K562 (cell line): ENCODE data around the gene HES5. TPM values are rescaled to one million over a fixed set of nuclear protein-coding genes. Genes with fewer than 3 reads are reported as not detected.

Source experiments
- ADNP ChIP-seq: fragments of 200-800 bp; sonication (Bioruptor generic); IDR thresholded peaks from 2 replicates; pipeline ENCODE4 v1.6.1; 2016; ENCODE audit warnings: missing genetic modification characterization, missing compliant biosample characterization
- ARID1B ChIP-seq: fragments of 450-650 bp; IDR thresholded peaks from 2 replicates; pipeline ENCODE4 v1.6.1; 2016; ENCODE audit warnings: antibody characterized with exemption, mild to moderate bottlenecking, inconsistent platforms
- ATF4 ChIP-seq: fragments of 450-650 bp; formaldehyde crosslinking; IDR thresholded peaks from 2 replicates; pipeline ENCODE4 v1.4.0; 2022; ENCODE audit warnings: mild to moderate bottlenecking, moderate library complexity
- BMI1 ChIP-seq: fragments of 150-350 bp; IDR thresholded peaks from 2 replicates; pipeline ENCODE4 v1.6.1; 2014; ENCODE audit warnings: low read length
- CEBPB ChIP-seq: fragments of 450-650 bp; IDR thresholded peaks from 2 replicates; pipeline ENCODE4 v1.6.1; 2016; ENCODE audit warnings: missing genetic modification characterization, missing compliant biosample characterization
- CHD1 ChIP-seq: fragments of 200-600 bp; sonication (generic); IDR thresholded peaks from one replicate; pipeline ENCODE4 v1.6.1; 2012; ENCODE audit warnings: mild to moderate bottlenecking, moderate library complexity, low read length, inconsistent platforms
- ELK1 ChIP-seq: sonication (generic); formaldehyde crosslinking; IDR thresholded peaks from 2 replicates; pipeline ENCODE4 v1.8.1; 2022; ENCODE audit warnings: missing genetic modification reagents
- EZH2 ChIP-seq: IDR thresholded peaks from 2 replicates; pipeline ENCODE4 v1.6.1; 2012; ENCODE audit warnings: low read depth, mild to moderate bottlenecking, inconsistent platforms, low read length, borderline replicate concordance
- FOXA1 ChIP-seq: fragments of 450-650 bp; IDR thresholded peaks from 2 replicates; pipeline ENCODE4 v1.6.1; 2016; ENCODE audit warnings: mild to moderate bottlenecking, borderline replicate concordance
- FOXJ2 ChIP-seq: fragments of 200-800 bp; sonication (Bioruptor generic); IDR thresholded peaks from 2 replicates; pipeline ENCODE4 v1.6.1; 2016; ENCODE audit warnings: missing genetic modification characterization, missing compliant biosample characterization
- FOXM1 ChIP-seq, 2 experiments: fragments of 450-650 bp in 1 of 2; sonication (generic) in 1 of 2; formaldehyde crosslinking in 1 of 2; IDR thresholded peaks; 2 replicates each; pipeline versions ENCODE4 v1.6.1 to v1.9.0; 2017 to 2022; ENCODE audit warnings: low read depth in 2 of 2, mild to moderate bottlenecking in 2 of 2, missing genetic modification reagents in 1 of 2, moderate library complexity in 1 of 2
- GTF2B ChIP-seq: IDR thresholded peaks from 2 replicates; pipeline ENCODE4 v1.6.1; 2011; ENCODE audit not compliant: insufficient read length; ENCODE audit errors: extremely low read depth
- HDAC6 ChIP-seq: IDR thresholded peaks from 2 replicates; pipeline ENCODE4 v1.6.1; 2012; ENCODE audit warnings: low read depth, mild to moderate bottlenecking, control low read depth, inconsistent platforms, low read length, moderate library complexity
- HOXB6 ChIP-seq: fragments of 250-450 bp; sonication (Bioruptor Pico); IDR thresholded peaks from 2 replicates; pipeline ENCODE4 v1.5.1; 2022; ENCODE audit warnings: mild to moderate bottlenecking, borderline replicate concordance
- KDM5B ChIP-seq: fragments of 200-600 bp; sonication (generic); IDR thresholded peaks from 2 replicates; pipeline ENCODE4 v1.6.1; 2012; ENCODE audit warnings: low read depth, mild to moderate bottlenecking, moderate library complexity, low read length, control low read depth, inconsistent platforms; ENCODE audit not compliant: insufficient replicate concordance
- MYNN ChIP-seq, 2 experiments: sonication (generic); formaldehyde crosslinking in 1 of 2; IDR thresholded peaks; 2 replicates each; pipeline versions ENCODE4 v1.5.0 to v1.6.1; 2016 to 2020; ENCODE audit warnings: antibody characterized with exemption in 1 of 2, missing genetic modification reagents in 1 of 2
- NR2C2 ChIP-seq, 2 experiments: fragments of 200-800 bp in 1 of 2; sonication (Bioruptor generic) in 1 of 2; sonication (generic) in 1 of 2; formaldehyde crosslinking in 1 of 2; IDR thresholded peaks; 2 replicates each; pipeline versions ENCODE4 v1.6.1 to v1.8.0; 2016 to 2022; ENCODE audit warnings: mild to moderate bottlenecking in 1 of 2, missing compliant biosample characterization in 1 of 2, missing genetic modification characterization in 1 of 2, missing genetic modification reagents in 1 of 2
- POLR2A ChIP-seq: fragments of 450-650 bp; conservative IDR thresholded peaks from 2 replicates; pipeline ENCODE4 v1.6.1; 2016
- PRDM10 ChIP-seq: fragments of 450-650 bp; IDR thresholded peaks from 2 replicates; pipeline ENCODE4 v1.6.1; 2018; ENCODE audit not compliant: partially characterized antibody
- RCOR1 ChIP-seq, 2 experiments: IDR thresholded peaks; 2 replicates each; pipeline ENCODE4 v1.6.1; 2012; ENCODE audit warnings: low read depth in 2 of 2, low read length in 2 of 2, borderline replicate concordance in 1 of 2, improper control_type of control experiment in 1 of 2
- RFX5 ChIP-seq: IDR thresholded peaks from 2 replicates; pipeline ENCODE4 v1.6.1; 2011; ENCODE audit warnings: low read depth, mild to moderate bottlenecking, improper control_type of control experiment, low read length
- ZNF707 ChIP-seq: fragments of 250-450 bp; sonication (Bioruptor Pico); conservative IDR thresholded peaks from 2 replicates; pipeline ENCODE4 v1.8.0; 2022; ENCODE audit warnings: inconsistent platforms, mild to moderate bottlenecking, moderate library complexity
- polyA plus RNA-seq, 8 experiments: library from polyadenylated mRNA; depleted of rRNA in 4 of 8; stranded (reverse) in 5 of 8; unstranded in 3 of 8; fragments of >200 nt; fragmentation: Nextera tagmentation in 2 of 8; fragmentation: Illumina TruSeq in 1 of 8; extraction: Ambion mirVana in 2 of 8; extraction: Trizol in 1 of 8; gene quantifications; 2 replicates each; pipeline versions ENCODE4 v1.2.1 to v1.2.3, GENCODE V29; 2011 to 2014; ENCODE audit warnings: inconsistent platforms in 1 of 8, missing spikeins in 1 of 8
- total RNA-seq, 7 experiments: library from RNA; depleted of rRNA in 6 of 7; stranded (reverse); fragments of >200 nt in 6 of 7; fragmentation: Illumina TruSeq in 2 of 7; extraction: Trizol in 2 of 7; gene quantifications; 2 replicates each; pipeline versions ENCODE4 v1.2.1 to v1.2.3, GENCODE V29; 2011 to 2021; ENCODE audit warnings: low replicate concordance in 1 of 7

HES5 gene
- total and polyA plus RNA-seq, 9 of the 15 experiments (the other 6 are each of a cell fraction or from before 2014, with no cell fraction given): not detected

- 0 out of 2 replicates have a peak, but pooled peaks have one; percentile 50 for TF ChIP-seq POLR2A
- no peak for TF ChIP-seq ELK1 (CRISPR knock-in tag)
- TF ChIP-seq HDAC6: no peak
- TF ChIP-seq FOXM1 (IDR thresholded peaks at IDR 0.05; ENCODE audit: low read depth): no peak
- no peak for TF ChIP-seq FOXM1 (CRISPR knock-in tag; IDR thresholded peaks at IDR 0.05; ENCODE audit: low read depth)
- TF ChIP-seq FOXA1: no peak
- TF ChIP-seq CEBPB (tag): no peak
- TF ChIP-seq FOXJ2 (tag): no peak
- peak; percentile 83 to 87 for TF ChIP-seq RCOR1 (IDR thresholded peaks at IDR 0.05; ENCODE audit: borderline replicate concordance in 1 of 2, low read depth in 2 of 2, low read length in 2 of 2)
- TF ChIP-seq HOXB6 (CRISPR knock-in tag): no peak
- no peak for TF ChIP-seq GTF2B
- no peak for TF ChIP-seq CHD1
- no peak for TF ChIP-seq BMI1
- no peak for TF ChIP-seq MYNN (IDR thresholded peaks at IDR 0.05)
- no peak for TF ChIP-seq MYNN (CRISPR knock-in tag; IDR thresholded peaks at IDR 0.05)
- TF ChIP-seq RFX5: no peak
- no peak for TF ChIP-seq ATF4
- TF ChIP-seq EZH2: no peak
- 0 out of 2 replicates have a peak, but pooled peaks have one; percentile 29 for TF ChIP-seq NR2C2 (CRISPR knock-in tag; IDR thresholded peaks at IDR 0.05)
- no peak for TF ChIP-seq NR2C2 (tag; IDR thresholded peaks at IDR 0.05)
- TF ChIP-seq KDM5B: no peak
- TF ChIP-seq ADNP (tag): peak; percentile 97
- TF ChIP-seq ZNF707 (CRISPR knock-in tag): no peak
- no peak for TF ChIP-seq PRDM10
- peak; percentile 46 for TF ChIP-seq ARID1B
These were observed 11.7 kb upstream of the HES5 start (continued) for GRCh38 chr1:2541619-2542245.
